Mesothelial cell of epicardium (in vitro differentiated cells): ENCODE measurements around the gene CNTNAP5. TPM values are rescaled to one million over a fixed set of nuclear protein-coding genes. Genes with fewer than 3 reads are reported as not detected.

Experiments used
- DNase-seq, 2 experiments: peaks; one replicate each; pipeline ENCODE4 v3.0.0; 2021; ENCODE audit warnings: low spot score in 2 of 2; ENCODE audit not compliant: unreplicated experiment in 2 of 2
- H3K27ac Mint-ChIP-seq: 2 replicates; pipeline ENCODE4 v1.8.0; 2021; ENCODE audit warnings: mixed read lengths
- H3K27me3 Mint-ChIP-seq: 2 replicates; pipeline ENCODE4 v1.8.0; 2021; ENCODE audit warnings: low read depth, mixed read lengths
- H3K36me3 Mint-ChIP-seq: 2 replicates; pipeline ENCODE4 v1.8.0; 2021; ENCODE audit warnings: mixed read lengths
- H3K4me1 Mint-ChIP-seq: 2 replicates; pipeline ENCODE4 v1.8.0; 2021; ENCODE audit warnings: mixed read lengths
- H3K4me3 Mint-ChIP-seq: 2 replicates; pipeline ENCODE4 v1.8.0; 2021; ENCODE audit warnings: mild to moderate bottlenecking, moderate library complexity, mixed read lengths
- H3K9me3 Mint-ChIP-seq: 2 replicates; pipeline ENCODE4 v1.8.0; 2021; ENCODE audit warnings: mixed read lengths
- total RNA-seq: library from RNA; stranded (reverse); gene quantifications from 3 replicates; pipeline ENCODE4 v1.2.1, GENCODE V29; 2021
- TF ChIP-seq, protein P1 (sequence below): fragments of 200-600 bp; sonication (generic); IDR thresholded peaks from one replicate; pipeline ENCODE4 v1.5.0; 2021; ENCODE audit warnings: antibody characterized with exemption; ENCODE audit not compliant: unreplicated experiment

Gene CNTNAP5
- total RNA-seq = 0.22 to 1.1 TPM (median 0.29 TPM) in 3 replicates

DNA sequence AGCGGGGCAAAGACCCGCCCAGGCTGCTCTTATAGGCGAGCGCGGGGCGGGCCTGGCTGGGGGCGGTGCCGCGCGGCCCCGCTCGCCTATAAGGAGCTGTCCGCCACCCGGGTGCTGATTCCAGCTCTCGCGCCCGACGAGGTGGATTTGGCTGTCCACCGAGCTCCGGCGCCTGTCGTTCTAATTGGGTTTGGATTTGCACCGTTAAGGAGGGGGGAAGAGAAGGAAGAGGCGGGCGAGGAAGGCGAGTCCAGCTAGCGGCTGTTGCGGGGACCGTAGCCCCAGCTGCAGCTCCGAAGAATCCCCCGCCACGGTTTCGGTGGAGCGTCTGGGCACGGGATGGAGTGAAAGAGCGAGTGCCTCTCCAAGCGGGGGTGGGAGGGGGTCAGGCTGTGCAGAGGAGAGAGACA, at the start of gene CNTNAP5:
TSS of gene CNTNAP5 (plus strand) at position 117 of the 410 bp plus-strand sequence. CDS start 364 bp downstream, outside the sequence.
- Mint-ChIP-seq H3K9me3 (no peaks in the 10 kb centered on the region), H3K4me3 (peak within 1 kb of the TSS; percentile 52), H3K27ac (no peak within 1 kb of the TSS), H3K27me3 (peaks cover 79% of the 10 kb centered on the region), H3K36me3 (no peaks in the 10 kb centered on the region), H3K4me1 (peaks cover 13% of the 10 kb centered on the region)
- TF ChIP-seq, protein P1, sequence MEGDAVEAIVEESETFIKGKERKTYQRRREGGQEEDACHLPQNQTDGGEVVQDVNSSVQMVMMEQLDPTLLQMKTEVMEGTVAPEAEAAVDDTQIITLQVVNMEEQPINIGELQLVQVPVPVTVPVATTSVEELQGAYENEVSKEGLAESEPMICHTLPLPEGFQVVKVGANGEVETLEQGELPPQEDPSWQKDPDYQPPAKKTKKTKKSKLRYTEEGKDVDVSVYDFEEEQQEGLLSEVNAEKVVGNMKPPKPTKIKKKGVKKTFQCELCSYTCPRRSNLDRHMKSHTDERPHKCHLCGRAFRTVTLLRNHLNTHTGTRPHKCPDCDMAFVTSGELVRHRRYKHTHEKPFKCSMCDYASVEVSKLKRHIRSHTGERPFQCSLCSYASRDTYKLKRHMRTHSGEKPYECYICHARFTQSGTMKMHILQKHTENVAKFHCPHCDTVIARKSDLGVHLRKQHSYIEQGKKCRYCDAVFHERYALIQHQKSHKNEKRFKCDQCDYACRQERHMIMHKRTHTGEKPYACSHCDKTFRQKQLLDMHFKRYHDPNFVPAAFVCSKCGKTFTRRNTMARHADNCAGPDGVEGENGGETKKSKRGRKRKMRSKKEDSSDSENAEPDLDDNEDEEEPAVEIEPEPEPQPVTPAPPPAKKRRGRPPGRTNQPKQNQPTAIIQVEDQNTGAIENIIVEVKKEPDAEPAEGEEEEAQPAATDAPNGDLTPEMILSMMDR = no peak
- DNase-seq = peak; percentile 67 to 86

DNA sequence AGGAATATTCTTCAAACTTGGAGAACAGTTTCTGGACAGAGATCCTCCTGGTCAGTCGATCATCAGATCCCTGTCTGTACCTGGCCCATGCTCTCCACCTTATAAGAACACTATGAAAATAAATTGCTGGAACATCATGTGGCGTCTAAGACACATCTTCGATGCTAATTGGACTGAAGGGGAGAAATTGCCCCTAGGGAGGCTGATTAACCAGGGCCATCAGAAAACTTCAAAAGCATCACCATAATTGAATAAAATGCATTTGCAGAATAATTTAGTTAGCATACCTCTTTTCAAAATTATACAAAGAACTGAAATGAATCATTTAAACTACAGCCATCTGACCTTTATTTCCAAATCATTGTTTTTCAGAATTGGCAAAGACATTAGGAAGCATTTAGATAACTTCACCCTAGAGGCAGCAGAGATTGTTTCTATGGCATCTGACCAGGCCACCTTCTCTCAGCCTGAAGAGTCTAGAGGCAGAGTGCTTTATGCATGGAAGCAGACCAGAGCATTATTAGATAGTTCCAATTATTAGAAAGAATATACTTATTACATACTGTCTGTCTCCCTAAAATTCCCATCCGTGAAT, 48.9 kb upstream of the CNTNAP5 start:
- no peak overlapping the region for H3K4me3 Mint-ChIP-seq
- TF ChIP-seq, protein P1 = no peak
- DNase-seq = no peak
- H3K9me3 Mint-ChIP-seq = peaks cover 49% of the 10 kb centered on the region
- H3K36me3 Mint-ChIP-seq = peaks cover 4% of the 10 kb centered on the region
- H3K4me1 Mint-ChIP-seq = no peaks in the 10 kb centered on the region
- no peak overlapping the region for H3K27ac Mint-ChIP-seq
- H3K27me3 Mint-ChIP-seq = no peaks in the 10 kb centered on the region

DNA sequence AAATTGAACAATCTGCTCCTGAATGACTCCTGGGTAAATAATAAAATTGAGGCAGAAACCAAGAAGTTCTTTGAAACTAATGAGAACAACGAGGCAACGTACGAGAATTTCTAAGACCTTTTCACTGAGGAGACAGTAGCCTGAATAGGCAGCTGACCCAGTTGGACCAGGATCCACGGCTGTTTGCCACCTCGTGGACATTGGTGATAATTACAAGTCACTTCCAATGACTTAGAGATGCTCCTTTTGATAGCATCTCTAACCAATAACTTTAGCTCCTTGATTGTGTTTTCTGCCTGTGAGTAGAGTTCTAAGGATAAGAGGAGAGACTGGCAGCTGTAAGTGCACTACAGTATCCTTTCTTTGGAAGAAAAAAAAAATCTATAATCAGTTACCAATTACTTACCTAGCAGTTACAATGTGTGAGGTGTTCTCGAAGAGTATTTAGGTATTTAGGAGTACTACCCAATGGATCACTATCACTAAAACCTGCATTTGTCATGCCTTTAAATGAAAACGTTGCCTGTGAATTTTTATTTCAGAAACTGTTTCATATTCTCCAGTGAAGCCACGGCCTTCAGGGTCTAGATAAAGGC, 31.3 kb upstream of the CNTNAP5 start:
- DNase-seq = no peak
- H3K27ac Mint-ChIP-seq = no peak overlapping the region
- no peaks in the 10 kb centered on the region for H3K4me1 Mint-ChIP-seq
- H3K36me3 Mint-ChIP-seq = no peaks in the 10 kb centered on the region
- no peak overlapping the region for H3K4me3 Mint-ChIP-seq
- peaks cover 2% of the 10 kb centered on the region for H3K27me3 Mint-ChIP-seq
- TF ChIP-seq, protein P1 = peak; percentile 71
- H3K9me3 Mint-ChIP-seq = peaks cover 11% of the 10 kb centered on the region

DNA sequence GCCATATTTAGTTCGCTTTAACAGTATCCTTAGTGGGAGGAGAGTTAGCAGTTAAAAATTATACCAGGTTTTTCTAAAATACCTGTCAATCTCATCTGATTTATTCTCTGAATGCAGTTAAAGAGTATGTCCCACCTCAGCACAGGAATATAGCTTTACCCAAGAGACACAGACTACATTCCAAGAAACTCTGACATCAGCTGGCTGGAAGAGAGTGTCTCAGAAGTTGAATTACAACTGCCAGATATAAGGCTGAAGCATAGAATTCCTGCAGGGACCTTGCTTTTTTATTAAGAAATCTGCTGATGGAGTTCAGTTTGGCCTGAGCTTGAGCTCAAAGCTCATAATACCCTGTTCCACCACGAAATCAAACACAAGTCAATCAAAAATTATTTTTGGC, 25.4 kb upstream of the CNTNAP5 start:
- H3K36me3 Mint-ChIP-seq = no peaks in the 10 kb centered on the region
- no peak overlapping the region for H3K27ac Mint-ChIP-seq
- TF ChIP-seq, protein P1 = no peak
- no peaks in the 10 kb centered on the region for H3K9me3 Mint-ChIP-seq
- H3K4me3 Mint-ChIP-seq = no peak overlapping the region
- H3K27me3 Mint-ChIP-seq = peaks cover 4% of the 10 kb centered on the region
- no peaks in the 10 kb centered on the region for H3K4me1 Mint-ChIP-seq
- no peak for DNase-seq

DNA sequence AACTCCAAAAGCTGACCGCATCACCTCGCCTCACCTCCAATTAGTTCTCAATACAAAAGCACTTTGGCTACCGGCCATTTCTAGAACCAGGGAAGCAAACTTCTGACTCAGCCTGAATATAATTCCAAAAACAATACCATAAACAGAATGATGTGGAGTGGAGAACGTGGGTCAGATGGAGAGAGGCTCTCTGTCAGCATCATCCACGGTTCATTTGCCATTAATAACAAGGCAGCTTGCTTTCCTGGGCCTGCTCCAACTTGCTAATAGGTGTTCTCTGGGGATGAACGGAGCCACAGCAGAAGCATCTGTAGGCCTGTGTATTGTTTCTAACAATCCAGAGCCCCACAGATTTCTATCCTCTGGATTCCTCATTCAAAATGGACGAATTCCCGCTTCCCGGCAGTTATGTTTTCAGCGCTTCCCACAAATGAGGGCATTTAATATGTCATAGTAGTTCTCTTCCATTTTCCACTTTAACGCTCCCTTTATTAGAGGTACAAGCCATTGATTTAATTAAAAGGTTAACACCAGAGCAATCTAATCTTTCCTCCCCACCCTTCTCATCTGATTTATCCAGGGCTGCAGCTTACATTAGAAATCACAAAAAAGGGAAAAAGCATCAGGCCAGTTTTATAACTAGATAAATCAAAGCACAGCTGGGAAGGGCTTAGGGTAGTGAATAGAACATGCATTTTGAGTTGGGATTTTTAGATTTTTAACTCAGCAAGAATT, 23.2 kb upstream of the CNTNAP5 start:
- Mint-ChIP-seq H3K27me3 (peaks cover 7% of the 10 kb centered on the region), H3K4me3 (no peak overlapping the region), H3K36me3 (no peaks in the 10 kb centered on the region), H3K9me3 (no peaks in the 10 kb centered on the region), H3K27ac (no peak overlapping the region), H3K4me1 (no peaks in the 10 kb centered on the region)
- TF ChIP-seq, protein P1 = no peak
- no peak for DNase-seq
